ENCODE data around the gene VAPA.

The VAPA gene

DNA sequence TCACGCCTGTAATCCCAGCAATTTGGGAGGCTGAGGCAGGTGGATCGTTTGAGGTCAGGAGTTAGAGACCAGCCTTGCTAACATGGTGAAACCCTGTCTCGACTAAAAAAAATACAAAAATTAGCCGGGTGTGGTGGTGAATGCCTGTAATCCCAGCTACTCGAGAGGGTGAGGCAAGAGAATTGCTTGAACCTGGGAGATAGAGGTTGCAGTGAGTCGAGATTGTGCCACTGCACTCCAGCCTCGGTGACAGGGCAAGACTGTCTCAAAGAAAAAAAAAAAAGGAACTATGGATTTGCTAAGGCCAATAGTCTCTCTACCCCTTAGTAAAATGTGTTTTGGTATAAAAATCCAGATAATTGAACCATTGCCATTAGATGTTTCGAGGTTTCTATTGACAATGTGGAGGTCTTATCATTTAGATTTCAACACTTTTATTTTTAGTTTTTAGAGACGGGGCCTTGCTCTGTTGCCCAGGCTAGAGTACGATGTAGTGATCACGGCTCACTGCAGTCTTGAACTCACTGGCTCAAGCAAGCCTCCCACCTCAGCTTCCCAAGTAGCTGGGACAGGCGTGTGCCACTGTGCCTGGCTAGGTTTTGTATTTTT lies 29.2 kb upstream of the VAPA start:
- H3K4me3 ChIP-seq (ENCODE audit: low read depth, low read length, poor library complexity, severe bottlenecking) = no peak overlapping the region
- H3K4me1 ChIP-seq (ENCODE audit: insufficient read depth, low read length, severe bottlenecking) = no peaks in the 10 kb centered on the region
- TF ChIP-seq, protein P1, sequence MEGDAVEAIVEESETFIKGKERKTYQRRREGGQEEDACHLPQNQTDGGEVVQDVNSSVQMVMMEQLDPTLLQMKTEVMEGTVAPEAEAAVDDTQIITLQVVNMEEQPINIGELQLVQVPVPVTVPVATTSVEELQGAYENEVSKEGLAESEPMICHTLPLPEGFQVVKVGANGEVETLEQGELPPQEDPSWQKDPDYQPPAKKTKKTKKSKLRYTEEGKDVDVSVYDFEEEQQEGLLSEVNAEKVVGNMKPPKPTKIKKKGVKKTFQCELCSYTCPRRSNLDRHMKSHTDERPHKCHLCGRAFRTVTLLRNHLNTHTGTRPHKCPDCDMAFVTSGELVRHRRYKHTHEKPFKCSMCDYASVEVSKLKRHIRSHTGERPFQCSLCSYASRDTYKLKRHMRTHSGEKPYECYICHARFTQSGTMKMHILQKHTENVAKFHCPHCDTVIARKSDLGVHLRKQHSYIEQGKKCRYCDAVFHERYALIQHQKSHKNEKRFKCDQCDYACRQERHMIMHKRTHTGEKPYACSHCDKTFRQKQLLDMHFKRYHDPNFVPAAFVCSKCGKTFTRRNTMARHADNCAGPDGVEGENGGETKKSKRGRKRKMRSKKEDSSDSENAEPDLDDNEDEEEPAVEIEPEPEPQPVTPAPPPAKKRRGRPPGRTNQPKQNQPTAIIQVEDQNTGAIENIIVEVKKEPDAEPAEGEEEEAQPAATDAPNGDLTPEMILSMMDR (IDR thresholded peaks at IDR 0.05; ENCODE audit: low read length) = no peak
- no peak for TF ChIP-seq EZH2 (IDR thresholded peaks at IDR 0.05; ENCODE audit: borderline replicate concordance, low read length)

DNA sequence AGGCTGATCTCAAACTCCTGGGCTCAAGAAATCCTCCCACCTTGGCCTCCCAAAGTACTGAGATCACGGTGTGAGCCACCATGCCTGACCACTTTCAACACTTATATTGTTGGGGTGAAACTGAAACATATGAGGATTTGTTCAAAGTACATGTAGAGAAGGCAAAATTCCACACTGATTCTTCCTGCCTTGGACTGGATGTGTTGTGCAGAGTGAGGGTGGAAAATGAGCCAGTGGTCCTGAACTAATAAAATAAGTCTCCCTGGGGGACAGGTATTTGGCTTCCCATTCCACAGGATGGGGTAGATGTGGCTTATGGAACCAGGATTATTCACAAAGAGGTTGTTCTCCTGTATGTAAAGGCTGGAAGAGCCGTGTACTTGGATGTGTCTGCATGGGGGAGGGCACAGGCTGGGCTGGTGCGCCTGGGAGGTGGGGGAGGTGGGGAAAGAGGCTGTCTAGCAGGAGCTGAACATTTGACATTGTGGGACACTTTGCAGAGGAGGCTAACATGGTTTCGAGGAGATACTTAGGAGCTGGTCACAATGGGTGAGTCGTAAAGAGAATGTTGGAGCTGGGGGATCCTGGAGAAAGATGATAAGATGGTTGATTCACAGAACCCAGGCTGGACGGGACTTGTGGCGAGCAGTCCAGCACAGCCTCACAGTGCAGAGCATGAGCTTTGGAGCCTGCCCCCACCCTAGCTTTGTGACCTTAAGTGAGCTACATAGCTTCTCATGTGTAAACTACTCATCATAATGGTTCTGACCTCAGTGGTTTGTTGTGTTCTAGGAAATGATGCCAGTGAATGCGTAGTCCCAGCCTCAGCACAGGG lies 28.4 kb upstream of the VAPA start, which contains the start of gene TXNDC2:
Gene TXNDC2 (plus strand): TSS at position 804 of the 835 bp plus-strand sequence. CDS start 708 bp downstream, outside the sequence.
- Histone ChIP-seq H3K4me1 (ENCODE audit: insufficient read depth, low read length, severe bottlenecking) (no peaks in the 10 kb centered on the region), H3K27me3 (ENCODE audit: insufficient read depth, low read length) (peaks cover 8% of the 10 kb centered on the region), H3K27ac (ENCODE audit: low read depth, low read length, poor library complexity, severe bottlenecking) (no peak within 1 kb of the TSS), H3K4me3 (ENCODE audit: low read depth, low read length, poor library complexity, severe bottlenecking) (no peak within 1 kb of the TSS), H3K4me2 (ENCODE audit: low read length) (no peak within 1 kb of the TSS), H3K9me3 (ENCODE audit: low read length) (no peaks in the 10 kb centered on the region), H4K20me1 (ENCODE audit: insufficient read depth, low read length) (no peaks in the 10 kb centered on the region), H3K9me2 (ENCODE audit: low read depth, low read length) (no peaks in the 10 kb centered on the region), H3K9ac (ENCODE audit: low read length) (no peak within 1 kb of the TSS), H3K79me2 (ENCODE audit: insufficient read depth, low read length) (no peaks in the 10 kb centered on the region), H3K36me3 (ENCODE audit: insufficient read depth, low read length) (no peaks in the 10 kb centered on the region), H2AFZ (ENCODE audit: low read length) (no peak within 1 kb of the TSS), H3F3A (ENCODE audit: insufficient read depth, low read length) (no peaks in the 10 kb centered on the region)
- TF ChIP-seq EZH2 (IDR thresholded peaks at IDR 0.05; ENCODE audit: borderline replicate concordance, low read length) = no peak
- TF ChIP-seq, protein P1 (IDR thresholded peaks at IDR 0.05; ENCODE audit: low read length) = no peak

More for the DNA sequence above, 29.2 kb upstream of the VAPA start:
- no peak overlapping the region for H3K4me2 ChIP-seq (ENCODE audit: low read length)
- H3K9me2 ChIP-seq (ENCODE audit: low read depth, low read length) = no peaks in the 10 kb centered on the region
- no peaks in the 10 kb centered on the region for H3K79me2 ChIP-seq (ENCODE audit: insufficient read depth, low read length)
- no peaks in the 10 kb centered on the region for H4K20me1 ChIP-seq (ENCODE audit: insufficient read depth, low read length)
- H3K36me3 ChIP-seq (ENCODE audit: insufficient read depth, low read length) = no peaks in the 10 kb centered on the region
- H2AFZ ChIP-seq (ENCODE audit: low read length) = no peak overlapping the region
- peaks cover 8% of the 10 kb centered on the region for H3K27me3 ChIP-seq (ENCODE audit: insufficient read depth, low read length)
- no peak overlapping the region for H3K9ac ChIP-seq (ENCODE audit: low read length)
- no peaks in the 10 kb centered on the region for H3F3A ChIP-seq (ENCODE audit: insufficient read depth, low read length)
- no peaks in the 10 kb centered on the region for H3K9me3 ChIP-seq (ENCODE audit: low read length)
- H3K27ac ChIP-seq (ENCODE audit: low read depth, low read length, poor library complexity, severe bottlenecking) = no peak overlapping the region

DNA sequence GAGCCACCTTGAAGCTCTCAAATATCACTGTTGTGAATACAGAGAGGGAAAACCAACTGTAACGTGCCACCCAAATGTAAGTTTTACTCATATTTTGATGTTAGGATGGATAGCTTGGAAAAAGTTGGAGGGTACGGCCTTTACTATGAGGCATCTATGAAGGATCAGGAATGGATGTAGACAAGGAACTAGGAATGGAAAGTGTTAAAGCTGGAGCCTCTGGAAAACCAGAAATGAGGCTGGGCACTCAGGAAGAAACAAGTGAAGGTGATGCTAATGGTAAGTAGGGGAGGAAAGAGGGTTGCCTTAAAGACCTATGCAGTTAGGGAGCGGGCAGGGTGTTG lies 27.8 kb upstream of the VAPA start:
- H3K36me3 ChIP-seq (ENCODE audit: insufficient read depth, low read length) = no peaks in the 10 kb centered on the region
- TF ChIP-seq, protein P1 (IDR thresholded peaks at IDR 0.05; ENCODE audit: low read length) = no peak
- TF ChIP-seq EZH2 (IDR thresholded peaks at IDR 0.05; ENCODE audit: borderline replicate concordance, low read length) = no peak
- H3K9me2 ChIP-seq (ENCODE audit: low read depth, low read length) = no peaks in the 10 kb centered on the region
- H4K20me1 ChIP-seq (ENCODE audit: insufficient read depth, low read length) = no peaks in the 10 kb centered on the region
- H2AFZ ChIP-seq (ENCODE audit: low read length) = no peak overlapping the region
- H3K79me2 ChIP-seq (ENCODE audit: insufficient read depth, low read length) = no peaks in the 10 kb centered on the region
- H3K4me1 ChIP-seq (ENCODE audit: insufficient read depth, low read length, severe bottlenecking) = no peaks in the 10 kb centered on the region
- H3K9ac ChIP-seq (ENCODE audit: low read length) = no peak overlapping the region
- H3K27ac ChIP-seq (ENCODE audit: low read depth, low read length, poor library complexity, severe bottlenecking) = no peak overlapping the region
- H3K9me3 ChIP-seq (ENCODE audit: low read length) = no peaks in the 10 kb centered on the region
- H3F3A ChIP-seq (ENCODE audit: insufficient read depth, low read length) = no peaks in the 10 kb centered on the region
- no peak overlapping the region for H3K4me3 ChIP-seq (ENCODE audit: low read depth, low read length, poor library complexity, severe bottlenecking)
- peaks cover 8% of the 10 kb centered on the region for H3K27me3 ChIP-seq (ENCODE audit: insufficient read depth, low read length)
- H3K4me2 ChIP-seq (ENCODE audit: low read length) = no peak overlapping the region

Measured in OCI-LY1 (cell line).